H9 (cell line): ENCODE data around the gene ARID1A. TPM values are rescaled to one million over a fixed set of nuclear protein-coding genes. Genes with fewer than 3 reads are reported as not detected.

Experiments
- DNase-seq: peaks from one replicate; pipeline ENCODE4 v3.0.0-alpha.2; 2017
- H2AFZ ChIP-seq: one replicate; pipeline ENCODE4 v1.6.1; 2013; ENCODE audit warnings: mild to moderate bottlenecking, low read length, control low read depth, moderate library complexity
- H2AK5ac ChIP-seq: 2 replicates; pipeline ENCODE4 v1.6.1; 2013; ENCODE audit warnings: low read length, control low read depth, mixed read lengths; ENCODE audit not compliant: insufficient read length
- H2BK120ac ChIP-seq: one replicate; pipeline ENCODE4 v1.6.1; 2013; ENCODE audit warnings: low read depth, mild to moderate bottlenecking, low read length, control low read depth, inconsistent platforms; ENCODE audit not compliant: poor library complexity, severe bottlenecking
- H2BK12ac ChIP-seq: 2 replicates; pipeline ENCODE4 v1.6.1; 2013; ENCODE audit warnings: low read length, control low read depth, mixed read lengths, low read depth; ENCODE audit not compliant: insufficient read length
- H2BK15ac ChIP-seq: 2 replicates; pipeline ENCODE4 v1.6.1; 2013; ENCODE audit warnings: low read depth, low read length, control low read depth
- H2BK20ac ChIP-seq: one replicate; pipeline ENCODE4 v1.6.1; 2013; ENCODE audit warnings: low read depth, mild to moderate bottlenecking, low read length, control low read depth, inconsistent platforms; ENCODE audit not compliant: poor library complexity, severe bottlenecking
- H2BK5ac ChIP-seq: 2 replicates; pipeline ENCODE4 v1.6.1; 2013; ENCODE audit warnings: low read length, control low read depth, mixed read lengths; ENCODE audit not compliant: insufficient read length
- H3K14ac ChIP-seq: 2 replicates; pipeline ENCODE4 v1.6.1; 2013; ENCODE audit warnings: low read length, control low read depth; ENCODE audit not compliant: insufficient read depth
- H3K18ac ChIP-seq: 2 replicates; pipeline ENCODE4 v1.6.1; 2013; ENCODE audit warnings: low read depth, mild to moderate bottlenecking, mixed read lengths, low read length, control low read depth; ENCODE audit not compliant: insufficient read length
- H3K23ac ChIP-seq: 2 replicates; pipeline ENCODE4 v1.6.1; 2013; ENCODE audit warnings: low read length, control low read depth, mixed read lengths, low read depth; ENCODE audit not compliant: insufficient read length
- H3K23me2 ChIP-seq: 2 replicates; pipeline ENCODE4 v1.6.1; 2013; ENCODE audit warnings: low read depth, mild to moderate bottlenecking, mixed read lengths, low read length, control low read depth; ENCODE audit not compliant: insufficient read length, poor library complexity, severe bottlenecking
- H3K27ac ChIP-seq: 2 replicates; pipeline ENCODE4 v1.5.1; 2013; ENCODE audit warnings: low read length, control low read depth, mixed read lengths, low read depth; ENCODE audit not compliant: insufficient read length
- H3K27me3 ChIP-seq: 2 replicates; pipeline ENCODE4 v1.6.1; 2013; ENCODE audit warnings: low read length, control low read depth, inconsistent platforms; ENCODE audit not compliant: insufficient read depth
- H3K4ac ChIP-seq: 2 replicates; pipeline ENCODE4 v1.6.1; 2013; ENCODE audit warnings: low read depth, mild to moderate bottlenecking, control low read depth, inconsistent platforms, low read length, moderate library complexity
- H3K4me1 ChIP-seq: 2 replicates; pipeline ENCODE4 v1.6.1; 2013; ENCODE audit warnings: low read length, control low read depth, inconsistent platforms; ENCODE audit not compliant: insufficient read depth
- H3K4me2 ChIP-seq: 2 replicates; pipeline ENCODE4 v1.6.1; 2013; ENCODE audit warnings: low read length, control low read depth, mixed read lengths; ENCODE audit not compliant: insufficient read length, insufficient read depth
- H3K56ac ChIP-seq: 2 replicates; pipeline ENCODE4 v1.6.1; 2013; ENCODE audit warnings: low read depth, mild to moderate bottlenecking, mixed read lengths, low read length, control low read depth; ENCODE audit not compliant: insufficient read length
- H3K79me1 ChIP-seq: 2 replicates; pipeline ENCODE4 v1.6.1; 2013; ENCODE audit warnings: low read depth, mild to moderate bottlenecking, moderate library complexity, low read length, control low read depth, inconsistent platforms; ENCODE audit not compliant: insufficient read depth, poor library complexity, severe bottlenecking
- H3K79me2 ChIP-seq: 2 replicates; pipeline ENCODE4 v1.6.1; 2013; ENCODE audit warnings: low read length, control low read depth, inconsistent platforms; ENCODE audit not compliant: insufficient read depth
- H3K9ac ChIP-seq: 2 replicates; pipeline ENCODE4 v1.6.1; 2013; ENCODE audit warnings: low read length, control low read depth, mixed read lengths; ENCODE audit not compliant: insufficient read length; ENCODE audit errors: extremely low read depth
- H3K9me3 ChIP-seq: one replicate; pipeline ENCODE4 v1.6.1; 2013; ENCODE audit warnings: low read depth, low read length, inconsistent platforms; ENCODE audit not compliant: control insufficient read depth
- H3T11ph ChIP-seq: one replicate; pipeline ENCODE4 v1.6.1; 2013; ENCODE audit warnings: mild to moderate bottlenecking, low read length, control low read depth, inconsistent platforms
- H4K20me1 ChIP-seq: one replicate; pipeline ENCODE4 v1.6.1; 2013; ENCODE audit not compliant: control insufficient read depth, insufficient read length, insufficient read depth
- H4K5ac ChIP-seq: 2 replicates; pipeline ENCODE4 v1.6.1; 2013; ENCODE audit warnings: low read depth, mild to moderate bottlenecking, mixed read lengths, low read length, control low read depth; ENCODE audit not compliant: insufficient read length
- H4K8ac ChIP-seq: replicated peaks from 2 replicates; pipeline ENCODE4 v1.6.1; 2013; ENCODE audit warnings: low read length, control low read depth, mixed read lengths, low read depth; ENCODE audit not compliant: insufficient read length
- H4K91ac ChIP-seq: 2 replicates; pipeline ENCODE4 v1.6.1; 2013; ENCODE audit warnings: low read depth, mild to moderate bottlenecking, moderate library complexity, mixed read lengths, low read length, control low read depth; ENCODE audit not compliant: insufficient read length
- H3K27ac Mint-ChIP-seq, 3 experiments: 2 replicates in 2 of 3; 3 replicates in 1 of 3; pipeline ENCODE4 v1.8.0; 2020 to 2021; ENCODE audit warnings: mixed read lengths in 3 of 3, mild to moderate bottlenecking in 1 of 3, moderate library complexity in 1 of 3
- H3K27me3 Mint-ChIP-seq: 2 replicates; pipeline ENCODE4 v1.8.0; 2021; ENCODE audit warnings: low read depth, mild to moderate bottlenecking, moderate library complexity, mixed read lengths
- H3K36me3 Mint-ChIP-seq, 3 experiments: 2 replicates in 2 of 3; 3 replicates in 1 of 3; pipeline ENCODE4 v1.8.0; 2020 to 2021; ENCODE audit warnings: low read depth in 3 of 3, mixed read lengths in 3 of 3; ENCODE audit not compliant: insufficient read depth in 1 of 3
- H3K4me1 Mint-ChIP-seq, 2 experiments: 2 replicates each; pipeline ENCODE4 v1.8.0; 2020; ENCODE audit warnings: mixed read lengths in 2 of 2
- H3K4me3 Mint-ChIP-seq, 2 experiments: 2 replicates in 1 of 2; 3 replicates in 1 of 2; pipeline ENCODE4 v1.8.0; 2020 to 2021; ENCODE audit warnings: mild to moderate bottlenecking in 2 of 2, mixed read lengths in 2 of 2, moderate library complexity in 1 of 2
- H3K9me3 Mint-ChIP-seq, 2 experiments: 2 replicates in 1 of 2; 3 replicates in 1 of 2; pipeline ENCODE4 v1.8.0; 2020; ENCODE audit warnings: mild to moderate bottlenecking in 2 of 2, mixed read lengths in 2 of 2, moderate library complexity in 1 of 2
- CTCF ChIP-seq: fragments of 200-600 bp; sonication (generic); conservative IDR thresholded peaks from 3 replicates; pipeline ENCODE4 v1.8.0; 2021; ENCODE audit warnings: antibody characterized with exemption, mild to moderate bottlenecking
- WGBS: extraction: QIAGEN DNeasy Blood & Tissue Kit; methylation state at CpG from one replicate; pipeline ENCODE4 v1.1.7; 2013; ENCODE audit warnings: missing lambda C conversion rate, low lambda C conversion rate, mixed read lengths; ENCODE audit not compliant: insufficient read length; ENCODE audit errors: extremely low coverage; 5-methylcytosine and 5-hydroxymethylcytosine counted together
- total RNA-seq: library from RNA; stranded (reverse); gene quantifications from 2 replicates; pipeline ENCODE4 v1.2.1, GENCODE V29; 2021

ARID1A gene
- total RNA-seq, 1 experiment from 2014 or later = 147 TPM

GRCh38 chr1:26726784-26727183 is 31.0 kb downstream of the ARID1A start:
- DNase-seq = no peak
- no peak overlapping the region for H2BK12ac ChIP-seq
- H3K9me3 ChIP-seq = no peaks in the 10 kb centered on the region
- H2BK20ac ChIP-seq = no peak overlapping the region
- no peak overlapping the region for H2BK15ac ChIP-seq
- no peak overlapping the region for H3K18ac ChIP-seq
- H3K4me1 Mint-ChIP-seq = peaks cover 61 to 62% of the 10 kb centered on the region in 2 experiments
- no peak overlapping the region for H4K5ac ChIP-seq
- H2AK5ac ChIP-seq = no peak overlapping the region
- no peak overlapping the region for H3K23ac ChIP-seq
- H3K4ac ChIP-seq = no peak overlapping the region
- H3K4me3 Mint-ChIP-seq = no peak overlapping the region; a peak in 1 of 5 replicates
- H3K9me3 Mint-ChIP-seq = no peaks in the 10 kb centered on the region
- no peak overlapping the region for H3K9ac ChIP-seq
- peaks cover 26% of the 10 kb centered on the region; the same call in 1 of the 2 replicates for H3K79me2 ChIP-seq
- whole genome bisulfite sequencing = no CpG with 5 or more reads among the region's 1 CpG
- no peak for TF ChIP-seq CTCF
- peaks cover 16 to 29% (median 19%) of the 10 kb centered on the region in 3 experiments; a peak in 6 of 7 replicates for H3K36me3 Mint-ChIP-seq
- H3K14ac ChIP-seq = no peak overlapping the region
- H4K8ac ChIP-seq = no peak overlapping the region
- H3K79me1 ChIP-seq = no peaks in the 10 kb centered on the region
- H2BK5ac ChIP-seq = no peak overlapping the region
- no peaks in the 10 kb centered on the region for H4K20me1 ChIP-seq
- H3K27me3 Mint-ChIP-seq = no peaks in the 10 kb centered on the region
- no peak overlapping the region for H3K27ac ChIP-seq
- no peak overlapping the region for H3K27ac Mint-ChIP-seq
- H2AFZ ChIP-seq = no peak overlapping the region
- H3K27me3 ChIP-seq = no peaks in the 10 kb centered on the region
- H3K56ac ChIP-seq = no peak overlapping the region
- no peak overlapping the region for H4K91ac ChIP-seq
- H3K23me2 ChIP-seq = no peaks in the 10 kb centered on the region
- H2BK120ac ChIP-seq = no peak overlapping the region
- no peak overlapping the region for H3T11ph ChIP-seq
- H3K4me2 ChIP-seq = no peak overlapping the region
- peaks cover 14% of the 10 kb centered on the region; the same call in 1 of the 2 replicates for H3K4me1 ChIP-seq
